Lung (tissue), 12 donors: ENCODE measurements around the gene NOTCH1. TPM values are rescaled to one million over a fixed set of nuclear protein-coding genes. Genes with fewer than 3 reads are reported as not detected.

Experiments used
- ATAC-seq: fragments of 200-7000 bp; cut with Tn5 transposase; one replicate; pipeline ENCODE4 v1.9.1; 2020; ENCODE audit warnings: moderate number of reproducible peaks; ENCODE audit not compliant: insufficient read depth, low FRiP score
- DNase-seq, 3 donors: peaks; one replicate each; pipeline ENCODE4 v3.0.0-alpha.2; 2013 to 2017
- H3K27ac ChIP-seq, 2 donors: one replicate each; pipeline ENCODE4 v1.5.1; 2013; ENCODE audit warnings: mild to moderate bottlenecking in 2 of 2, moderate library complexity in 2 of 2, control low read depth in 1 of 2, inconsistent platforms in 1 of 2, low read depth in 1 of 2, low read length in 1 of 2
- H3K27me3 ChIP-seq, 3 donors: one replicate each; pipeline ENCODE4 v1.5.1; 2013; ENCODE audit warnings: low read length in 2 of 3; ENCODE audit not compliant: control insufficient read depth in 3 of 3, insufficient read depth in 3 of 3
- H3K36me3 ChIP-seq, 4 donors: one replicate each; pipeline ENCODE4 v1.5.1; 2013; ENCODE audit warnings: low read length in 4 of 4, mild to moderate bottlenecking in 1 of 4, moderate library complexity in 1 of 4; ENCODE audit not compliant: control insufficient read depth in 4 of 4, insufficient read depth in 4 of 4
- H3K4me1 ChIP-seq, 5 donors: one replicate each; pipeline ENCODE4 v1.5.1; 2013; ENCODE audit warnings: low read length in 5 of 5, mild to moderate bottlenecking in 2 of 5, moderate library complexity in 1 of 5; ENCODE audit not compliant: control insufficient read depth in 5 of 5, insufficient read depth in 5 of 5
- H3K4me3 ChIP-seq: one replicate; pipeline ENCODE4 v1.5.1; 2013; ENCODE audit warnings: mild to moderate bottlenecking, control low read depth, moderate library complexity
- H3K9ac ChIP-seq, 2 donors: one replicate each; pipeline ENCODE4 v1.5.1; 2013; ENCODE audit warnings: low read length in 2 of 2, control low read depth in 1 of 2; ENCODE audit not compliant: insufficient read depth in 1 of 2
- H3K9me3 ChIP-seq, 4 donors: one replicate each; pipeline ENCODE4 v1.5.1; 2013; ENCODE audit warnings: low read length in 3 of 4, mild to moderate bottlenecking in 1 of 4, moderate library complexity in 1 of 4; ENCODE audit not compliant: control insufficient read depth in 4 of 4, insufficient read depth in 3 of 4
- WGBS, 2 donors: extraction: QIAGEN DNeasy Blood & Tissue Kit; methylation state at CpG; one replicate each; pipeline ENCODE4 v1.1.7; 2013; 5-methylcytosine and 5-hydroxymethylcytosine counted together
- polyA plus RNA-seq, 2 donors: library from polyadenylated mRNA; stranded (reverse); fragments of 200-250 nt; gene quantifications; one replicate each; pipeline ENCODE4 v1.2.1, GENCODE V29; 2013
- total RNA-seq, 2 donors: library from RNA; depleted of rRNA in 1 of 2; stranded (reverse); fragments of >200 nt in 1 of 2; gene quantifications; one replicate each; pipeline ENCODE4 v1.2.1, GENCODE V29; 2014 to 2021
- TF ChIP-seq, protein P1 (sequence below): IDR thresholded peaks from 2 replicates; pipeline ENCODE4 v1.5.1; 2012; ENCODE audit warnings: mild to moderate bottlenecking; ENCODE audit errors: control extremely low read depth, extremely low read depth
- donor health status: control.
- donor health status: control.
- donor health status: Bipolar disorder and iron deficiency.
- donor health status: healthy.
- donor health status: DM: yes; HTN: yes; CAD: no.

NOTCH1 gene
- total and polyA plus RNA-seq, 4 donors: 23.9 to 101 (median 44.5) TPM

DNA sequence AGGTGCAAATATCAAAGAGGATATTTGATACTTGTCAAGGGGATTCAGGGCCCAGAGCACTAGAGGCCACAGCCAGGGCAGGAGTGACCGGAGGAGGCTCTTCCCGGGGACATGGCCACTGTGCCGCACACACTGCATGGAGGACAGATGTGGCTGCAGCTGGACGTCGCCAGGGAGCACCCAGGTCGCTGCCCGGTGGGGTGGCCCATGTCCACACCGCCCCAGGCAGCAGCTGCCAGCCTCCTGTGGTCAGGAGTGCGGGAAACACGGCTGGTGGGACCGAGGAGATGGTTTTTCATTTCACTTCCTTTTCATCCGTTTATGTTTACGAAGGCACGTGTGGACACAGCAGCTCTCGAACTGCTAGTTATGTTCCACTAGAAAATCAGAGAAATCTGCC, 78.1 kb downstream of the NOTCH1 start:
- no peak overlapping the region for H3K27ac ChIP-seq
- no peaks in the 10 kb centered on the region for H3K27me3 ChIP-seq
- H3K4me1 ChIP-seq: no peaks in the 10 kb centered on the region
- TF ChIP-seq, protein P1, sequence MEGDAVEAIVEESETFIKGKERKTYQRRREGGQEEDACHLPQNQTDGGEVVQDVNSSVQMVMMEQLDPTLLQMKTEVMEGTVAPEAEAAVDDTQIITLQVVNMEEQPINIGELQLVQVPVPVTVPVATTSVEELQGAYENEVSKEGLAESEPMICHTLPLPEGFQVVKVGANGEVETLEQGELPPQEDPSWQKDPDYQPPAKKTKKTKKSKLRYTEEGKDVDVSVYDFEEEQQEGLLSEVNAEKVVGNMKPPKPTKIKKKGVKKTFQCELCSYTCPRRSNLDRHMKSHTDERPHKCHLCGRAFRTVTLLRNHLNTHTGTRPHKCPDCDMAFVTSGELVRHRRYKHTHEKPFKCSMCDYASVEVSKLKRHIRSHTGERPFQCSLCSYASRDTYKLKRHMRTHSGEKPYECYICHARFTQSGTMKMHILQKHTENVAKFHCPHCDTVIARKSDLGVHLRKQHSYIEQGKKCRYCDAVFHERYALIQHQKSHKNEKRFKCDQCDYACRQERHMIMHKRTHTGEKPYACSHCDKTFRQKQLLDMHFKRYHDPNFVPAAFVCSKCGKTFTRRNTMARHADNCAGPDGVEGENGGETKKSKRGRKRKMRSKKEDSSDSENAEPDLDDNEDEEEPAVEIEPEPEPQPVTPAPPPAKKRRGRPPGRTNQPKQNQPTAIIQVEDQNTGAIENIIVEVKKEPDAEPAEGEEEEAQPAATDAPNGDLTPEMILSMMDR: no peak
- no peak overlapping the region for H3K4me3 ChIP-seq
- DNase-seq: no peak
- no peak overlapping the region for H3K9ac ChIP-seq
- H3K9me3 ChIP-seq: no peaks in the 10 kb centered on the region
- WGBS, 2 donors: 81 to 85% methylated on average over 15 of the region's 15 CpGs
- ATAC-seq: no peak
- H3K36me3 ChIP-seq: peaks cover 27 to 76% (median 60%) of the 10 kb centered on the region in 4 donors

DNA sequence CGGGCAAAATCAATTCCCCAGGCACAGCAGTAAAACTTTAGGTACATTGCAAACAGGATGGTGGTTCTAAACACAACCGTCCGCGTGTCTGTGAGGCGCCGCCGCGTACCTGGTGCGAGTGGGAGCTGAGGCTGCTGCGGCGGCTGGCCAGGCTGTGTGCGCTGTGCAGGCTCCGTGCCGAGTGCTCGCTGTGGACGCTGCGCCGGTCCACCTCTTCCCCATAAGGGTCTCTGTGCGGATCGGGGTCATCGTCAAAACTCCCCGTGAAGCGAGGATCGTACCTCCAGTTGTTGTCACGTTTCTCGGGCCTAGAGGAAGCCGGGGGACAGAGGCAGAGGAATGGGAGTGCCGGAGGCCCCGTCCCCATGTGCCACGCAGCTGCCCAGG, 79.7 kb downstream of the NOTCH1 start:
- Histone ChIP-seq H3K4me1 (no peaks in the 10 kb centered on the region), H3K9me3 (no peaks in the 10 kb centered on the region), H3K27ac (no peak overlapping the region), H3K4me3 (no peak overlapping the region), H3K27me3 (no peaks in the 10 kb centered on the region), H3K36me3 (peaks cover 28 to 73% (median 52%) of the 10 kb centered on the region in 4 donors), H3K9ac (no peak overlapping the region)
- no peak for ATAC-seq
- 97% methylated on average over 30 of the region's 30 CpGs for WGBS, 2 donors
- TF ChIP-seq, protein P1: no peak
- no peak for DNase-seq

GRCh38 chr9:136465500-136466154, 80.2 kb downstream of the NOTCH1 start:
- Histone ChIP-seq H3K36me3 (peaks cover 28 to 72% (median 50%) of the 10 kb centered on the region in 4 donors), H3K4me3 (no peak overlapping the region), H3K27me3 (no peaks in the 10 kb centered on the region), H3K9ac (no peak overlapping the region), H3K4me1 (no peaks in the 10 kb centered on the region), H3K9me3 (no peaks in the 10 kb centered on the region), H3K27ac (no peak overlapping the region)
- DNase-seq (no peak), ATAC-seq (no peak)
- TF ChIP-seq, protein P1: no peak
- WGBS, 2 donors: 95 to 98% methylated on average over 27 of the region's 27 CpGs

- no peak for ATAC-seq
- Histone ChIP-seq H3K27ac (no peak overlapping the region), H3K4me3 (no peak overlapping the region), H3K27me3 (no peaks in the 10 kb centered on the region), H3K9me3 (no peaks in the 10 kb centered on the region), H3K4me1 (no peaks in the 10 kb centered on the region), H3K36me3 (peaks cover 28 to 70% (median 47%) of the 10 kb centered on the region in 4 donors), H3K9ac (no peak overlapping the region)
- TF ChIP-seq, protein P1: no peak
- no peak for DNase-seq
- WGBS, 2 donors: 95% methylated on average over 6 of the region's 6 CpGs
These were observed 81.6 kb downstream of the NOTCH1 start for GRCh38 chr9:136464241-136464640.
